Astrocyte of the spinal cord (primary cell): ENCODE measurements around the gene AKAP14.

ENCODE experiments used
- DNase-seq: peaks from one replicate; pipeline ENCODE4 v3.0.0; 2011; ENCODE audit warnings: low read depth, low spot score
- H3K4me3 ChIP-seq: 2 replicates; pipeline ENCODE4 v1.5.1; 2011; ENCODE audit warnings: low read depth, mild to moderate bottlenecking, low read length, moderate library complexity
- CTCF ChIP-seq: IDR thresholded peaks from 2 replicates; pipeline ENCODE4 v1.5.1; 2012; ENCODE audit warnings: low read depth, mild to moderate bottlenecking, low read length, inconsistent platforms
- in situ Hi-C: cut with HindIII; loops from 2 replicates; pipeline ENCODE4 v1.10.0; 2017; ENCODE audit warnings: low sequenced_read_pairs

AKAP14 gene

DNA sequence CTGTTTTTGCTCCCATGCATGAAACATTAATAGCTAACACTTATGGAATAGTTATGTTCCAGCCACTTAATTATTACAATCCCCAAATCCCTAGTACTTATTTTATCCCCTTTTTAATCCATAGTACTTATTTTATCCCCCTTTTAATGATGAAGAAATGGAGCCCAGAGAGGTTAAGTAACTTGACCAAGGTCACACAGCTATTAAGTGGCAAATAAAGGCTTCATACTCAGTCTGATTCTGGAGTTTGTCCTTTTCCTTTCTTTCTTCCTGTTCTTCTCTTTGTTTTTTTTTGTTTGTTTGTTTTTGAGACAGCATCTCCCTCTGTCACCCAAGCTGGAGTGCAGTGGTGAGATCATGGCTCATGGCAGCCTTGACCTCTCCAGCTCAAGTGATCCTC lies 45.6 kb downstream of the AKAP14 start:
- in situ Hi-C loops = no loop called here
- no peak for DNase-seq
- H3K4me3 ChIP-seq = no peak overlapping the region
- no peak for TF ChIP-seq CTCF

- H3K4me3 ChIP-seq = peak overlapping the region; percentile 75
- in situ Hi-C loops = no loop called here
- TF ChIP-seq CTCF = no peak
- DNase-seq = no peak
These were observed 46.6 kb downstream of the AKAP14 start for GRCh38 chrX:119942173-119942819.

DNA sequence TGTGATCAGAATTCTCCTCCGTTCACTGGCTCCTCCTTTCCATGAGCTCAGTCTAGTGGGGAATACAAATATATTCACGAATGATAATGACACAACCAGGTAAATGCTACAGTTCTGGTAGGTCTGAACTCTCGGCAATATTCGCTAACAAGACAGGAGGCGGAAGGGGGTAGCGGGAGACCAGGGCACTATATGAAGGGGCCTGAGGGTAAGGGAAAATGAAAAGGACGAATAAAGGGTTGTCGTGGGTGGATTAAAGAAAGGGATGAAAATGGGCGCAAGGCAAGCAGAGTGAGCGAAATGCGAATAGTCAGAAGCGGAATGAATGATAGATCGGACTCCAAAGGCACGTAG lies 47.1 kb downstream of the AKAP14 start:
- DNase-seq = no peak
- no peak for TF ChIP-seq CTCF
- H3K4me3 ChIP-seq = peak overlapping the region; percentile 75
- in situ Hi-C loops = no loop called here

DNA sequence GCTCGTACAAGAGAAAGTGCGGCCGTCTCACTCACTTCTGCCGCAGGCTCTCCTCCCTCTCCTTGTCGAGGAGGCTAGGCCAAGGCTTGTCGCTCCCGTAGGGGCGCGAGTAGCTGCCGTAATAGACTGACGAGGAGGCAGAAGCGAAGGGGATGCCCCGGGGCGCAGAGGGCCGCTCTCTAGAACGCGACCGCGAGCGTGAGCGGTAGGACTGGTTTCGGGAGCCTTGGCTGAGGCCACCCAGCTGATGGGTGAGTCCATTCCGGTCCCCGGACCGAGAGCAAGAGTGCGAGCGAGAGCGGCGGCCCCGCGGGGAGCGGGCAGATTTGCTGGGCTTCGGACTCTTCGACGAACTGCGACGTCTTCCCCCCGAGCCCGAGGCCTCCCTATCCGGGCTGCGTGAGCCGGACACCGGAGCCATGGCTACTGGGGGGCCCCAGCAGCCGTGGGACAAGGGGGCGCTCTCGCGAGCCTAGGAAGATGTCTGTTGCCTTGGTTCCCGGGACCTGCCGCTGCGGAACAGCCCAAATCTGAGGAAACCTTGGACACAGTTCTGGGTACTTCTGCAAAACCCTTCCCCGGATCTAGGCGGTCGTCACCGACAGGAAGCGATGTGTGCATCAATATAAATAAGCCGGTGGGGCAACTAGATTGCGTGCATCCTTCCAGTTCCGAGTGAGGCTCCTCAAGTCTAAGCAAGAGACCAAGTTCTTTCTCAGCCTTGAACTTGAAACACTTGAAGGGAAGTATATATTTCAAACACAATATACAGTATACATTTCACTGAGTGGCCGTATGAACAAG lies 47.7 kb downstream of the AKAP14 start, which contains the start of gene NKAP:
TSS of gene NKAP (minus strand) at position 567 of the 804 bp plus-strand sequence. CDS start at position 421, 146 bp downstream.
- DNase-seq = peak; percentile 94
- TF ChIP-seq CTCF = no peak
- peak within 1 kb of the TSS; percentile 75 for H3K4me3 ChIP-seq
- in situ Hi-C loops = no loop called here

DNA sequence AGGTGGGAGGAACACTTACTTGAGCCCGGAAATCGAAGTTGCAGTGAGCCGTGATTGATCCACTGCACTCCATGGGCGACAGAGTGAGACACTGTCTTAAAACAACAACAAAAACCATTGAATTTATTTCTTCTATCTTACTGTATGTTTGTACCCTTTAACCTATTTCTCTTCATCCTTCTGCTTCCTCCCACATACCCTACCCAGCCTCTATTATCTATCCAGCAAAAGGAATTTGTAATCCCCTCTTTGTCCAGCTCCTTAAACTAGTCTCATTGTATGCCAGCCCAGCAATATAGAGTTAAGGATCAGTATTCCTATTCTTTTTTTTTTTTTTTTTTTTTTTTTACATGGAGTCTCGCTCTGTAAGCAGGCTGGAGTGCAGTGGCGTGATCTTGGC lies 49.8 kb downstream of the AKAP14 start:
- in situ Hi-C loops = no loop called here
- no peak overlapping the region for H3K4me3 ChIP-seq
- no peak for DNase-seq
- no peak for TF ChIP-seq CTCF

DNA sequence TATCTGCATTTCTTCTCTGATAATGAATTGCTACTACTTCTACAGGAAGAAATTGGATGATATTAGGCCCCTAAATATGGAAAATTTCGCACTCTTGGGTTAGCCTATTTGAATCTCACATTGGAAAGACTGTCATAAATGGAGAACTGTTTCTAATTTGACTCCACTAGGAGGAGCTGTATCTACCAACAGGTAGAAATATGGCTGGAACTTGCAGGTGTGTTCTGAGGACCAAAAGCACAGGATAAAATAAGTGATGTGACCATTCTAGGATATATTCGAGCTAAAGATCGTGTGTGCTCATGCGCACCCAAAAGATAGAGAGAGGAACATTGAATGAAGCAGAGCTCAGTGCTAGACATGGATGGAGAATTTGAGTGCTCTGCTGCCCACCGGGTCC lies 52.7 kb downstream of the AKAP14 start:
- no peak overlapping the region for H3K4me3 ChIP-seq
- in situ Hi-C loops = no loop called here
- DNase-seq = no peak
- no peak for TF ChIP-seq CTCF
